GM23338 (cell line): Measurements from ENCODE around the gene ZNF451. TPM values are rescaled to one million over a fixed set of nuclear protein-coding genes. Genes with fewer than 3 reads are reported as not detected.
A peak's percentile ranks its signal among the peaks of the same experiment; 100 is the strongest.

Source experiments
- ATAC-seq: fragments of 200-7000 bp; cut with Tn5 transposase; 3 replicates; pipeline ENCODE4 v1.9.1; 2020
- DNase-seq: peaks from one replicate; pipeline ENCODE4 v3.0.0-alpha.2; 2015; ENCODE audit warnings: low spot score
- H2AFZ ChIP-seq: fragments of 200-600 bp; sonication (generic); 2 replicates; pipeline ENCODE4 v1.8.0; 2016; ENCODE audit warnings: antibody characterized with exemption, mild to moderate bottlenecking, moderate library complexity
- H3F3A ChIP-seq: fragments of 200-600 bp; sonication (generic); replicated peaks from 2 replicates; pipeline ENCODE4 v1.8.0; 2017; ENCODE audit warnings: antibody characterized with exemption, mixed run types, low read depth
- H3K27ac ChIP-seq: fragments of 200-600 bp; sonication (generic); 2 replicates; pipeline ENCODE4 v1.6.1; 2016; ENCODE audit warnings: low read depth
- H3K27me3 ChIP-seq: fragments of 200-600 bp; sonication (generic); 2 replicates; pipeline ENCODE4 v1.8.0; 2016; ENCODE audit warnings: mild to moderate bottlenecking, mixed run types, moderate library complexity; ENCODE audit not compliant: insufficient read depth
- H3K36me3 ChIP-seq: fragments of 200-600 bp; sonication (generic); 2 replicates; pipeline ENCODE4 v1.8.0; 2016; ENCODE audit warnings: mild to moderate bottlenecking; ENCODE audit not compliant: insufficient read depth
- H3K4me1 ChIP-seq: fragments of 200-600 bp; sonication (generic); 2 replicates; pipeline ENCODE4 v1.8.0; 2016; ENCODE audit warnings: mild to moderate bottlenecking, moderate library complexity; ENCODE audit not compliant: insufficient read depth
- H3K4me2 ChIP-seq: fragments of 200-600 bp; sonication (generic); 2 replicates; pipeline ENCODE4 v1.7.1; 2017; ENCODE audit warnings: mixed run types
- H3K4me3 ChIP-seq: fragments of 200-600 bp; sonication (generic); 2 replicates; pipeline ENCODE4 v1.6.1; 2016; ENCODE audit warnings: mixed run types
- H3K79me2 ChIP-seq: fragments of 200-600 bp; sonication (generic); replicated peaks from 2 replicates; pipeline ENCODE4 v1.8.0; 2017; ENCODE audit warnings: mild to moderate bottlenecking; ENCODE audit not compliant: insufficient read depth
- H3K9me2 ChIP-seq: fragments of 200-600 bp; sonication (generic); 2 replicates; pipeline ENCODE4 v1.8.0; 2017; ENCODE audit not compliant: insufficient read depth
- H4K20me1 ChIP-seq: fragments of 200-600 bp; sonication (generic); replicated peaks from 2 replicates; pipeline ENCODE4 v1.8.0; 2017; ENCODE audit warnings: mild to moderate bottlenecking; ENCODE audit not compliant: insufficient read depth
- H3K27ac Mint-ChIP-seq: 2 replicates; pipeline ENCODE4 v1.8.0; 2020; ENCODE audit warnings: inconsistent platforms, mild to moderate bottlenecking, moderate library complexity, mixed read lengths
- H3K27me3 Mint-ChIP-seq: 3 replicates; pipeline ENCODE4 v1.8.0; 2022; ENCODE audit warnings: low read depth, mild to moderate bottlenecking, moderate library complexity, mixed read lengths, inconsistent platforms; ENCODE audit not compliant: insufficient read depth, poor library complexity
- H3K36me3 Mint-ChIP-seq: 3 replicates; pipeline ENCODE4 v1.8.0; 2021; ENCODE audit warnings: low read depth, mild to moderate bottlenecking, inconsistent platforms, moderate library complexity, mixed read lengths
- H3K4me1 Mint-ChIP-seq: 3 replicates; pipeline ENCODE4 v1.8.0; 2020; ENCODE audit warnings: mild to moderate bottlenecking, inconsistent platforms, mixed read lengths
- H3K4me3 Mint-ChIP-seq: 3 replicates; pipeline ENCODE4 v1.8.0; 2021; ENCODE audit warnings: moderate library complexity, mild to moderate bottlenecking, inconsistent platforms, mixed read lengths
- H3K9me3 Mint-ChIP-seq: 3 replicates; pipeline ENCODE4 v1.8.0; 2020; ENCODE audit warnings: moderate library complexity, mild to moderate bottlenecking, inconsistent platforms, mixed read lengths
- CTCF ChIP-seq, 2 experiments: fragments of 200-600 bp in 1 of 2; sonication (generic) in 1 of 2; conservative IDR thresholded peaks; 2 replicates each; pipeline versions ENCODE4 v1.5.1 to v1.6.1; 2016 to 2017; ENCODE audit warnings: antibody characterized with exemption in 2 of 2, low read depth in 2 of 2, mild to moderate bottlenecking in 2 of 2, moderate library complexity in 1 of 2
- NANOG ChIP-seq: IDR thresholded peaks from 2 replicates; pipeline ENCODE4 v1.6.1; 2016; ENCODE audit warnings: antibody characterized with exemption, borderline replicate concordance
- POLR2AphosphoS5 ChIP-seq: IDR thresholded peaks from 2 replicates; pipeline ENCODE4 v1.6.1; 2016; ENCODE audit warnings: antibody characterized with exemption, low read depth
- STAT1 ChIP-seq: IDR thresholded peaks from one replicate; pipeline ENCODE4 v1.6.1; 2016; ENCODE audit warnings: antibody characterized with exemption; ENCODE audit not compliant: unreplicated experiment
- ZNF331 ChIP-seq: fragments of 250-450 bp; sonication (Bioruptor Pico); IDR thresholded peaks from 2 replicates; pipeline ENCODE4 v1.5.0; 2020; ENCODE audit warnings: low read depth, mild to moderate bottlenecking, moderate library complexity
- polyA plus RNA-seq: library from polyadenylated mRNA; unstranded; fragments of >200 nt; fragmentation: Nextera tagmentation; extraction: Ambion mirVana; gene quantifications from 2 replicates; pipeline ENCODE4 v1.2.1, GENCODE V29; 2016
- total RNA-seq: library from RNA; depleted of rRNA; stranded (reverse); fragments of >200 nt; shearing (Covaris generic); gene quantifications from 2 replicates; pipeline ENCODE4 v1.2.3, GENCODE V29; 2014
- TF ChIP-seq, protein P1 (sequence below): IDR thresholded peaks from 2 replicates; pipeline ENCODE4 v1.6.1; 2016; ENCODE audit warnings: antibody characterized with exemption

Gene ZNF451
- total and polyA plus RNA-seq, 2 experiments from 2014 or later = 44.8 to 54.1 TPM

GRCh38 chr6:57215260-57215659 lies 125.3 kb downstream of the ZNF451 start:
- Mint-ChIP-seq H3K27me3 (no peaks in the 10 kb centered on the region), H3K36me3 (peaks cover 7% of the 10 kb centered on the region; the same call in 2 of the 3 replicates), H3K9me3 (peaks cover 7% of the 10 kb centered on the region), H3K4me1 (peaks cover 28% of the 10 kb centered on the region), H3K27ac (no peak overlapping the region), H3K4me3 (no peak overlapping the region)
- H3K36me3 ChIP-seq = no peaks in the 10 kb centered on the region
- H3F3A ChIP-seq = no peaks in the 10 kb centered on the region
- TF ChIP-seq ZNF331 (CRISPR knock-in tag) = no peak
- no peak for TF ChIP-seq POLR2AphosphoS5
- no peak for TF ChIP-seq STAT1
- TF ChIP-seq, protein P1, sequence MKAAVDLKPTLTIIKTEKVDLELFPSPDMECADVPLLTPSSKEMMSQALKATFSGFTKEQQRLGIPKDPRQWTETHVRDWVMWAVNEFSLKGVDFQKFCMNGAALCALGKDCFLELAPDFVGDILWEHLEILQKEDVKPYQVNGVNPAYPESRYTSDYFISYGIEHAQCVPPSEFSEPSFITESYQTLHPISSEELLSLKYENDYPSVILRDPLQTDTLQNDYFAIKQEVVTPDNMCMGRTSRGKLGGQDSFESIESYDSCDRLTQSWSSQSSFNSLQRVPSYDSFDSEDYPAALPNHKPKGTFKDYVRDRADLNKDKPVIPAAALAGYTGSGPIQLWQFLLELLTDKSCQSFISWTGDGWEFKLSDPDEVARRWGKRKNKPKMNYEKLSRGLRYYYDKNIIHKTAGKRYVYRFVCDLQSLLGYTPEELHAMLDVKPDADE = no peak
- no peak for TF ChIP-seq NANOG
- peaks cover 23% of the 10 kb centered on the region for H4K20me1 ChIP-seq
- H3K9me2 ChIP-seq = no peaks in the 10 kb centered on the region
- H3K4me3 ChIP-seq = no peak overlapping the region
- peaks cover 100% of the 10 kb centered on the region for H3K79me2 ChIP-seq
- H2AFZ ChIP-seq = no peak overlapping the region
- no peaks in the 10 kb centered on the region for H3K27me3 ChIP-seq
- H3K4me1 ChIP-seq = peaks cover 3% of the 10 kb centered on the region; the same call in 1 of the 2 replicates
- no peak overlapping the region for H3K4me2 ChIP-seq
- DNase-seq (no peak), ATAC-seq (no peak)
- H3K27ac ChIP-seq = no peak overlapping the region

- H3F3A ChIP-seq = no peaks in the 10 kb centered on the region
- no peaks in the 10 kb centered on the region for H3K27me3 ChIP-seq
- no peak overlapping the region for H3K4me3 Mint-ChIP-seq
- no peaks in the 10 kb centered on the region for H3K36me3 ChIP-seq
- H3K27ac Mint-ChIP-seq = no peak overlapping the region; the same call in 1 of the 2 replicates
- no peak overlapping the region for H2AFZ ChIP-seq
- H3K4me3 ChIP-seq = no peak overlapping the region
- peaks cover 10% of the 10 kb centered on the region for H3K9me3 Mint-ChIP-seq
- peak in 1 of 2 experiments; percentile 41; a peak in 1 of 4 replicates for TF ChIP-seq CTCF (conservative IDR thresholded peaks at IDR 0.05; ENCODE audit: low read depth in 2 of 2)
- no peak for TF ChIP-seq POLR2AphosphoS5
- peaks cover 10% of the 10 kb centered on the region; the same call in 2 of the 3 replicates for H3K36me3 Mint-ChIP-seq
- peaks cover 3% of the 10 kb centered on the region; the same call in 1 of the 2 replicates for H3K4me1 ChIP-seq
- peaks cover 30% of the 10 kb centered on the region for H3K4me1 Mint-ChIP-seq
- peaks cover 20% of the 10 kb centered on the region for H4K20me1 ChIP-seq
- peaks cover 2% of the 10 kb centered on the region for H3K27me3 Mint-ChIP-seq
- no peak overlapping the region for H3K4me2 ChIP-seq
- DNase-seq = no peak
- ATAC-seq = no peak
- H3K27ac ChIP-seq = no peak overlapping the region
- peaks cover 98% of the 10 kb centered on the region for H3K79me2 ChIP-seq
- H3K9me2 ChIP-seq = no peaks in the 10 kb centered on the region
These were observed 126.5 kb downstream of the ZNF451 start for GRCh38 chr6:57216235-57217101.
